Effector memory CD4-positive, alpha-beta T cell (primary cell): Measurements from ENCODE around the gene OR8B4.
"Not testable (repeated sequence)": the region's sequence is repeated elsewhere in the genome, so short reads cannot be mapped to it uniquely, and the experiment has no call there.

Experiments
- DNase-seq, 3 donors: peaks; one replicate each; pipeline ENCODE4 v3.0.0-alpha.2; 2020
- H3K27ac ChIP-seq: 2 replicates; pipeline ENCODE4 v1.7.0; 2013; ENCODE audit warnings: mild to moderate bottlenecking, low read length, moderate library complexity; ENCODE audit not compliant: insufficient read depth, poor library complexity, severe bottlenecking
- H3K27me3 ChIP-seq: replicated peaks from 2 replicates; pipeline ENCODE4 v1.7.0; 2013; ENCODE audit warnings: mild to moderate bottlenecking, low read length; ENCODE audit not compliant: insufficient read depth, control insufficient read depth, poor library complexity, severe bottlenecking
- H3K36me3 ChIP-seq: 2 replicates; pipeline ENCODE4 v1.7.0; 2013; ENCODE audit warnings: mild to moderate bottlenecking, low read length, moderate library complexity; ENCODE audit not compliant: control insufficient read depth, insufficient read depth
- H3K4me1 ChIP-seq: 2 replicates; pipeline ENCODE4 v1.7.0; 2013; ENCODE audit warnings: low read length, mild to moderate bottlenecking; ENCODE audit not compliant: control insufficient read depth, insufficient read depth, poor library complexity, severe bottlenecking
- H3K4me3 ChIP-seq: 2 replicates; pipeline ENCODE4 v1.7.0; 2013; ENCODE audit warnings: low read length, low read depth, mild to moderate bottlenecking; ENCODE audit not compliant: insufficient read depth, poor library complexity, severe bottlenecking
- H3K9me3 ChIP-seq: 2 replicates; pipeline ENCODE4 v1.7.0; 2013; ENCODE audit warnings: mild to moderate bottlenecking, low read length, moderate library complexity; ENCODE audit not compliant: control insufficient read depth
- total RNA-seq, 3 donors: gene quantifications; one replicate each; lab custom pipeline; 2026; lab: John Stamatoyannopoulos, UW

The OR8B4 gene, protein sequence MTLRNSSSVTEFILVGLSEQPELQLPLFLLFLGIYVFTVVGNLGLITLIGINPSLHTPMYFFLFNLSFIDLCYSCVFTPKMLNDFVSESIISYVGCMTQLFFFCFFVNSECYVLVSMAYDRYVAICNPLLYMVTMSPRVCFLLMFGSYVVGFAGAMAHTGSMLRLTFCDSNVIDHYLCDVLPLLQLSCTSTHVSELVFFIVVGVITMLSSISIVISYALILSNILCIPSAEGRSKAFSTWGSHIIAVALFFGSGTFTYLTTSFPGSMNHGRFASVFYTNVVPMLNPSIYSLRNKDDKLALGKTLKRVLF
- total RNA-seq = 0 reads per million in 3 donors

DNA sequence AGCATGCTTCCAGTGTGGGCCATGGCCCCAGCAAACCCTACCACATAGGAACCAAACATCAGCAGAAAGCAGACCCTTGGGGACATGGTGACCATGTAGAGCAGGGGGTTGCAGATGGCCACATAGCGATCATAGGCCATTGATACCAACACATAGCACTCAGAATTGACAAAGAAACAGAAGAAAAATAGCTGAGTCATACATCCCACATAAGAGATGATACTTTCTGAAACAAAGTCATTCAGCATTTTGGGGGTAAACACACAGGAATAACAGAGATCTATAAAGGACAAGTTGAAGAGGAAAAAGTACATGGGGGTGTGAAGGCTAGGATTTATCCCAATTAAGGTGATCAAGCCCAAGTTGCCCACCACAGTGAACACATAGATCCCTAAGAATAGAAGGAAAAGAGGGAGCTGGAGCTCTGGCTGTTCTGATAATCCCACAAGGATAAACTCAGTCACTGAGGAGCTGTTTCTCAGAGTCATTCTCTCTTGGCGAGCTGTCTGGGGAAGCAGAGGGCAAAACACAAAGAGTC, at the start of gene OR8B4:
TSS of gene OR8B4 (minus strand) at position 488 of the 538 bp plus-strand sequence. CDS start at position 488, 0 bp downstream.
- no peak within 1 kb of the TSS for H3K4me3 ChIP-seq
- no peaks in the 10 kb centered on the region for H3K4me1 ChIP-seq
- H3K36me3 ChIP-seq = no peaks in the 10 kb centered on the region
- no peaks in the 10 kb centered on the region for H3K27me3 ChIP-seq
- no peak within 1 kb of the TSS for H3K27ac ChIP-seq
- H3K9me3 ChIP-seq = no peaks in the 10 kb centered on the region
- no peak for DNase-seq

DNA sequence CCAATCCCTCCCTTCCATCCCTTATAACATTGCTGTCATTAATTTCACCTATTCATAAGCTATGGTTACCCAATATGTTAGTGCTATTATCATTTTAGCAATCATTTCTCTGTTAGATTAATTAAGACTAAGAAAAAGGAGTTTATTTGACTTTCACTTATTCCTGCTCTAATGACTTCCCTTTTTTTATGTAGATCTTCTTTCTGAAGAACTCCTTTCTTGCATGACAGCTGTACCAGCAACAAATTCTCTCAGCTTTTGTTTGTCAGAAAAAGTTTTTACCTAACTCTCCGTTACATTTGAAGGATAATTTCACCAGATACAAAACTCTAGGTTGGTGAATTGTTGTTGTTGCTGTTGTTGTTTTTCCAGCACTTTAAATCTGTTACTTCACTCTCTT, 49.4 kb upstream of the OR8B4 start:
- Histone ChIP-seq H3K36me3 (no peaks in the 10 kb centered on the region), H3K4me1 (no peaks in the 10 kb centered on the region)

GRCh38 chr11:124473476-124473875, 48.8 kb upstream of the OR8B4 start:
- H3K36me3 ChIP-seq = no peaks in the 10 kb centered on the region
- no peak for DNase-seq
- H3K4me1 ChIP-seq = no peaks in the 10 kb centered on the region
- H3K4me3 ChIP-seq = no peak overlapping the region
- H3K27me3 ChIP-seq = peaks cover 3% of the 10 kb centered on the region
- no peak overlapping the region for H3K27ac ChIP-seq
- no peaks in the 10 kb centered on the region for H3K9me3 ChIP-seq

More for the DNA sequence above, 49.4 kb upstream of the OR8B4 start:
- Histone ChIP-seq H3K9me3 (no peaks in the 10 kb centered on the region), H3K27ac (no peak overlapping the region), H3K27me3 (peaks cover 3% of the 10 kb centered on the region), H3K4me3 (no peak overlapping the region)
- DNase-seq = no peak

- DNase-seq = no peak
- no peaks in the 10 kb centered on the region for H3K9me3 ChIP-seq
- H3K27ac ChIP-seq = no peak overlapping the region
- H3K4me3 ChIP-seq = no peak overlapping the region
- H3K4me1 ChIP-seq = no peaks in the 10 kb centered on the region
- no peaks in the 10 kb centered on the region for H3K27me3 ChIP-seq
- H3K36me3 ChIP-seq = no peaks in the 10 kb centered on the region
These were observed 46.0 kb upstream of the OR8B4 start for GRCh38 chr11:124470561-124471227.

DNA sequence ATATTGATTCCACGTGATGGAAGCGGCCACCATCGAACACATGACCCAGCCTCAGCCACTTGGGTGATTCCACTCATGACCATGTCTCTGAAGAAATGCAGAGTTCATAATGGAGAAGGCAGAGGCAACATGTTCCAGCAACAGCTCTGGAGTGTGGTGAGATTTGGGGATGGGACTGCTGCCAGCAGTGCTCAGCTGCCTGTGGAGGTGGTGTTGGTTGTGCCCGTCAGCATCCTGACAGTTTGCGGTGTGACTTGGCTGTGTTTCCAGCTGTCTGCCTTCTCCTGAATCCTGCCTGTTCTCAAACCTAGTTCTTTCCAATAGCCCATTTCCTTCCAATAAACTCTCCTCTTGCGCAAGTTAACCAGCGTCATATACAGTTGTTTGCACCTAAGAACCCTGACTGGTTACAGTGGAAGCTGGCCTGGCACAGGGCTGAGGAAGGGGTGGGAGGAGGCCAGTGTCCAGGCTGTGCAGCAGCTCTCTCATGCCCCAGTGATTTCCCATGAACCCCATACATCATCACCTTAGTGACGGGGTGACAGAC, 42.8 kb upstream of the OR8B4 start:
- H3K27me3 ChIP-seq = no peaks in the 10 kb centered on the region
- H3K4me3 ChIP-seq = no peak overlapping the region
- no peak for DNase-seq
- H3K36me3 ChIP-seq = no peaks in the 10 kb centered on the region
- H3K27ac ChIP-seq = no peak overlapping the region
- no peaks in the 10 kb centered on the region for H3K4me1 ChIP-seq
- H3K9me3 ChIP-seq = no peaks in the 10 kb centered on the region

DNA sequence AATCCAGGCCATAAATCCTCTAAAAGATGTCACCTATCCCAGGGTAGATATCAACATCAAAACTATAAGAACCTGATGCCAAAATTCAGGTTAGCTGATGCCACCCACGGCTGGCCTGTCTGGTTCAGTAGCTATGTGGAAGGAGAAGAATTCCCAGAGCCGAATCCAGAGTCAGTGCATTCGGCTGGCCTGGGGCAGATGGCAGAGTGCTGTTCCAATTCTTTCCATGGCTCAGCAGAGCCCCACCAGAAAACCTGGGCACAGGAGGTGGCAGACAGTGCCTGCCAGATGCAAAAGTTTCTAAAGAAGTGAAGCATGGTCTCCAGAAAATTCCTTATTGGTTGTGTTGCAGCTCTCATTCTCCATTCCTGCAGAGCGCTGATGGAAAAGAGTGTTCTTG, 40.7 kb upstream of the OR8B4 start:
- Histone ChIP-seq H3K27ac (no peak overlapping the region), H3K36me3 (no peaks in the 10 kb centered on the region), H3K4me3 (no peak overlapping the region)

DNA sequence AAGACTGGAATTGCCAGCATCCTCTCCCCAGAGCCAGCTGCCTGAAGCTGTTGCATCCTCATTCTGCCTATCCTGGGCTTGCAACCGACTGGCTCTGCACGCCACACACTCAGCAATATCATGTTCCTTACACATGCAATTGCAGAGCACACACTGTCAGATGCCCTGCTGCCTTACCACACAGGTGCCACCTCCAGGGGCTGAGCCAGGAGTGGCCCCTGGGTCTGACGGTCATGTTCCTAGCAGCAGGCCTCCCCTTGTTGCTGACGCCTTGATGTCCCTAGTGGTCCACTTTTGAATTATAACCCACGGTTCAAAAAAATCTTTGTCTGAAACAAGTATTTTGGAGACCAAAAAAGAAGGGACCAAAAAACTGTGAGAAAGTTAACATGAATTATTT, 39.3 kb upstream of the OR8B4 start:
- no peaks in the 10 kb centered on the region for H3K9me3 ChIP-seq
- no peaks in the 10 kb centered on the region for H3K36me3 ChIP-seq
- no peak overlapping the region for H3K27ac ChIP-seq
- H3K4me3 ChIP-seq = no peak overlapping the region
- no peaks in the 10 kb centered on the region for H3K4me1 ChIP-seq
- no peak for DNase-seq
- no peaks in the 10 kb centered on the region for H3K27me3 ChIP-seq

More for the DNA sequence above, 40.7 kb upstream of the OR8B4 start:
- no peak for DNase-seq
- no peaks in the 10 kb centered on the region for H3K27me3 ChIP-seq
- H3K9me3 ChIP-seq = no peaks in the 10 kb centered on the region
- no peaks in the 10 kb centered on the region for H3K4me1 ChIP-seq

DNA sequence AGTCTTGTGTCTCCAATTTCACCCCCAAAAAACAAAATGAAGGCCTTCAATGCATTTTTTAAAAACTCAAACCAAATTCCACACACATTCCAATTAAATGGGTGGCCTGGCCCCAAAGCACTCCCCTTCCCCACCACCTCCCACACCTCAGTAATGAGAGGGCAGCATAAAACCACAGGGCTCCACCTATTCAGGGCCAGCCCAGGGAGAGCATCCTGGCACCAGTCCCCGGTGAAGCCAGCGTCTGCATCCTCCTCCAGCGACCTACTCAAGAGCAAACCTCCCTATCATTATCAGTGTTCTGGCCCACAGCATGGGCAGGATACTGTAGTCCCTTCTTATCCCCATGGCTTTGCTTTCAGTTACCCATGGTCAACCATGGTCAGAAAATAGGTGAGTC, 38.7 kb upstream of the OR8B4 start:
- H3K36me3 ChIP-seq = no peaks in the 10 kb centered on the region
- H3K27ac ChIP-seq = no peak overlapping the region
- no peak for DNase-seq
- H3K4me1 ChIP-seq = no peaks in the 10 kb centered on the region
- no peaks in the 10 kb centered on the region for H3K27me3 ChIP-seq
- H3K9me3 ChIP-seq = no peaks in the 10 kb centered on the region
- H3K4me3 ChIP-seq = no peak overlapping the region

DNA sequence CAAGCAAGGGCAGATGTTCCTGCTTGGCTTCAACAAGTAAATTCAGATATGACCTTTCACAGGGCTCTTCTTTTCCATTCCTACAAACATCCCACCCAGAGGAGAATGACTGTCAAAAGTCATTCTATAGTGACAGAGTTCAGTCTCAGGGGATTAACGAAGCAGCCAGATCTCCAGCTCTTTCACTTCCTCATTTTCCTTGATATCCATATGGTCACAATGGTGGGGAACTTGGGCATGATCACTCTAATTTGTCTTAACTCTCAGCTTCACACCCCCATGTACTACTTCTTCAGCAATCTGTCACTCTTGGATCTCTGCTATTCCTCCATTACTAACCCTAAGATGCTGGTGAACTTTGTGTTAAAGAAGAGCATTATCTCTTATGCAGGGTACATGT, 35.8 kb upstream of the OR8B4 start:
- no peak for DNase-seq
- H3K4me3 ChIP-seq = no peak overlapping the region
- H3K4me1 ChIP-seq = no peaks in the 10 kb centered on the region
- peaks cover 2% of the 10 kb centered on the region for H3K27me3 ChIP-seq
- H3K27ac ChIP-seq = no peak overlapping the region
- H3K9me3 ChIP-seq = no peaks in the 10 kb centered on the region
- no peaks in the 10 kb centered on the region for H3K36me3 ChIP-seq

- not testable (repeated sequence) for H3K27me3 ChIP-seq, H3K9me3 ChIP-seq, H3K36me3 ChIP-seq, H3K4me1 ChIP-seq, DNase-seq, H3K27ac ChIP-seq, H3K4me3 ChIP-seq
These were observed 34.7 kb upstream of the OR8B4 start for GRCh38 chr11:124459379-124459778.
